HepG2 (cell line): ENCODE data around the gene ABTB2. TPM values are rescaled to one million over a fixed set of nuclear protein-coding genes. Genes with fewer than 3 reads are reported as not detected.

Source experiments
- ARHGAP35 ChIP-seq: sonication (generic); formaldehyde crosslinking; IDR thresholded peaks from 2 replicates; pipeline ENCODE4 v1.9.0; 2022; ENCODE audit warnings: mild to moderate bottlenecking, inconsistent platforms, moderate library complexity, missing genetic modification reagents, borderline replicate concordance
- ARID4A ChIP-seq: sonication (generic); formaldehyde crosslinking; IDR thresholded peaks from 2 replicates; pipeline ENCODE4 v1.5.0; 2020; ENCODE audit warnings: mild to moderate bottlenecking, missing genetic modification reagents, borderline replicate concordance
- ATAD3A ChIP-seq: sonication (generic); formaldehyde crosslinking; IDR thresholded peaks from 2 replicates; pipeline ENCODE4 v1.4.0; 2020; ENCODE audit warnings: missing genetic modification reagents
- BCL6 ChIP-seq: IDR thresholded peaks from 2 replicates; pipeline ENCODE4 v1.6.1; 2016; ENCODE audit warnings: missing genetic modification reagents, missing compliant biosample characterization
- ESRRA ChIP-seq: sonication (generic); formaldehyde crosslinking; IDR thresholded peaks from 2 replicates; pipeline ENCODE4 v1.5.1; 2020; ENCODE audit warnings: mild to moderate bottlenecking, low read depth, missing genetic modification reagents
- FOSL1 ChIP-seq: sonication (generic); formaldehyde crosslinking; IDR thresholded peaks from 2 replicates; pipeline ENCODE4 v1.9.0; 2021; ENCODE audit warnings: missing genetic modification reagents, borderline replicate concordance
- FOXA3 ChIP-seq: IDR thresholded peaks from 2 replicates; pipeline ENCODE4 v1.6.1; 2016; ENCODE audit warnings: missing genetic modification reagents, missing compliant biosample characterization
- GLI4 ChIP-seq: sonication (generic); formaldehyde crosslinking; IDR thresholded peaks from 2 replicates; pipeline ENCODE4 v1.5.1; 2020; ENCODE audit warnings: missing genetic modification reagents, mild to moderate bottlenecking, moderate library complexity, borderline replicate concordance
- HOXA5 ChIP-seq: sonication (generic); formaldehyde crosslinking; IDR thresholded peaks from 2 replicates; pipeline ENCODE4 v1.4.0; 2020; ENCODE audit warnings: missing genetic modification reagents
- HOXD1 ChIP-seq: sonication (generic); formaldehyde crosslinking; IDR thresholded peaks from 2 replicates; pipeline ENCODE4 v1.5.0; 2020; ENCODE audit warnings: missing genetic modification reagents
- MAFF ChIP-seq: IDR thresholded peaks from 2 replicates; pipeline ENCODE4 v1.6.1; 2011; ENCODE audit warnings: low read depth, low read length, improper control_type of control experiment
- NFIC ChIP-seq: IDR thresholded peaks from 2 replicates; pipeline ENCODE4 v1.6.1; 2012; ENCODE audit warnings: mild to moderate bottlenecking, low read length, inconsistent platforms
- NPAS2 ChIP-seq: sonication (generic); formaldehyde crosslinking; IDR thresholded peaks from 2 replicates; pipeline ENCODE4 v1.8.0; 2022; ENCODE audit warnings: mild to moderate bottlenecking, missing genetic modification reagents, borderline replicate concordance
- NR2F1 ChIP-seq, 2 experiments: fragments of 450-650 bp in 1 of 2; formaldehyde crosslinking in 1 of 2; IDR thresholded peaks; 2 replicates each; pipeline versions ENCODE4 v1.5.0 to v1.6.1; 2016 to 2020; ENCODE audit warnings: mild to moderate bottlenecking in 1 of 2, missing compliant biosample characterization in 1 of 2, missing genetic modification reagents in 1 of 2, moderate library complexity in 1 of 2
- RFXANK ChIP-seq: IDR thresholded peaks from 2 replicates; pipeline ENCODE4 v1.6.1; 2016
- SP140L ChIP-seq: sonication (generic); formaldehyde crosslinking; IDR thresholded peaks from 2 replicates; pipeline ENCODE4 v1.4.0; 2020; ENCODE audit warnings: missing genetic modification reagents, borderline replicate concordance
- ZNF546 ChIP-seq: sonication (generic); formaldehyde crosslinking; conservative IDR thresholded peaks from 2 replicates; pipeline ENCODE4 v1.8.1; 2023; ENCODE audit warnings: mild to moderate bottlenecking, missing genetic modification reagents
- ZNF678 ChIP-seq: sonication (generic); formaldehyde crosslinking; IDR thresholded peaks from 2 replicates; pipeline ENCODE4 v1.4.0; 2020; ENCODE audit warnings: mild to moderate bottlenecking, missing genetic modification reagents
- ZNF7 ChIP-seq: IDR thresholded peaks from 2 replicates; pipeline ENCODE4 v1.6.1; 2016; ENCODE audit warnings: missing biosample characterization, missing genetic modification reagents
- ZNF720 ChIP-seq: sonication (generic); formaldehyde crosslinking; IDR thresholded peaks from 2 replicates; pipeline ENCODE4 v1.4.0; 2020; ENCODE audit warnings: missing genetic modification reagents
- polyA plus RNA-seq, 8 experiments: library from polyadenylated mRNA; depleted of rRNA in 3 of 8; stranded (reverse) in 7 of 8; unstranded in 1 of 8; fragments of >200 nt; fragmentation: Illumina TruSeq in 4 of 8; extraction: Trizol in 4 of 8; gene quantifications; 2 replicates each; pipeline versions ENCODE4 v1.2.1 to v1.2.3, GENCODE V29; 2011 to 2016; ENCODE audit warnings: low read depth in 4 of 8, missing spikeins in 1 of 8, mixed read lengths in 1 of 8; ENCODE audit not compliant: insufficient read depth in 1 of 8
- total RNA-seq, 5 experiments: library from RNA; depleted of rRNA; stranded (reverse); fragments of >200 nt; fragmentation: Illumina TruSeq; extraction: Trizol; gene quantifications; 2 replicates each; pipeline ENCODE4 v1.2.3, GENCODE V29; 2016; ENCODE audit warnings: low read depth in 1 of 5
- TF ChIP-seq, protein P1 (sequence below): sonication (generic); formaldehyde crosslinking; IDR thresholded peaks from 2 replicates; pipeline ENCODE4 v1.4.0; 2020; ENCODE audit warnings: missing genetic modification reagents
- TF ChIP-seq, protein P2 (sequence below): sonication (generic); formaldehyde crosslinking; IDR thresholded peaks from 2 replicates; pipeline ENCODE4 v1.4.0; 2020; ENCODE audit warnings: missing genetic modification reagents, mild to moderate bottlenecking, borderline replicate concordance
- TF ChIP-seq, protein P3 (sequence below): sonication (generic); formaldehyde crosslinking; IDR thresholded peaks from 2 replicates; pipeline ENCODE4 v1.4.0; 2020; ENCODE audit warnings: missing genetic modification reagents
- TF ChIP-seq, protein P4 (sequence below): sonication (generic); formaldehyde crosslinking; IDR thresholded peaks from 2 replicates; pipeline ENCODE4 v1.8.1; 2023; ENCODE audit warnings: mild to moderate bottlenecking, missing genetic modification reagents, borderline replicate concordance

ABTB2 gene
- total and polyA plus RNA-seq, 2 of the 13 experiments (the other 11 are each of a cell fraction or from before 2014, with no cell fraction given) = 5.1 to 15.4 TPM

DNA sequence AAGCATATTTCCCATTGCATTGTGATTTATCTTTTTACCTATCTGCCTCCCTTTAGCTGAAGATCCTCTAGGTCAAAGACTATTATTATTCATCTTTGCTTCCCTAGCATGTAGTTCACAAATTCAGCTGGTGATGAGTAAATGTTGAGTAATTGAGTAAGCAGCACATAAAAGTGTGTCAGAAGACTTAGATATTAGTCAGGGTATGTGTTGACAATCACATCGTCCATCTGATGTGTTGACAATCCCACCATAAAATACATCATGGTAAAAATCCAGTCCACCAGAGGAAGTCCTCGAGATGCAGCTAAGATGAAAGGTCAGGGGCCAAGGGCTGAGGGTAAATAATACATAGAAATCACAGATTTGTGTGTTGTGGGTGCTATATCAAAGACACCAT, 22.9 kb upstream of the ABTB2 start (continued):
- TF ChIP-seq, protein P1, sequence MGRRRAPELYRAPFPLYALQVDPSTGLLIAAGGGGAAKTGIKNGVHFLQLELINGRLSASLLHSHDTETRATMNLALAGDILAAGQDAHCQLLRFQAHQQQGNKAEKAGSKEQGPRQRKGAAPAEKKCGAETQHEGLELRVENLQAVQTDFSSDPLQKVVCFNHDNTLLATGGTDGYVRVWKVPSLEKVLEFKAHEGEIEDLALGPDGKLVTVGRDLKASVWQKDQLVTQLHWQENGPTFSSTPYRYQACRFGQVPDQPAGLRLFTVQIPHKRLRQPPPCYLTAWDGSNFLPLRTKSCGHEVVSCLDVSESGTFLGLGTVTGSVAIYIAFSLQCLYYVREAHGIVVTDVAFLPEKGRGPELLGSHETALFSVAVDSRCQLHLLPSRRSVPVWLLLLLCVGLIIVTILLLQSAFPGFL (CRISPR knock-in tag) = no peak
- no peak for TF ChIP-seq GLI4
- TF ChIP-seq FOXA3 (CRISPR knock-in tag) = peak; percentile 61
- no peak for TF ChIP-seq MAFF
- peak; percentile 35; the same call in 1 of the 2 replicates for TF ChIP-seq NFIC
- TF ChIP-seq HOXD1 (CRISPR knock-in tag) = no peak
- no peak for TF ChIP-seq ARID4A
- TF ChIP-seq, protein P2, sequence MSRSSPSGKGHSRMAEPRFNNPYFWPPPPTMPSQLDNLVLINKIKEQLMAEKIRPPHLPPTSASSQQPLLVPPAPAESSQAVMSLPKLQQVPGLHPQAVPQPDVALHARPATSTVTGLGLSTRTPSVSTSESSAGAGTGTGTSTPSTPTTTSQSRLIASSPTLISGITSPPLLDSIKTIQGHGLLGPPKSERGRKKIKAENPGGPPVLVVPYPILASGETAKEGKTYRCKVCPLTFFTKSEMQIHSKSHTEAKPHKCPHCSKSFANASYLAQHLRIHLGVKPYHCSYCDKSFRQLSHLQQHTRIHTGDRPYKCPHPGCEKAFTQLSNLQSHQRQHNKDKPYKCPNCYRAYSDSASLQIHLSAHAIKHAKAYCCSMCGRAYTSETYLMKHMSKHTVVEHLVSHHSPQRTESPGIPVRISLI (CRISPR knock-in tag) = no peak
- TF ChIP-seq ARHGAP35 (CRISPR knock-in tag) = no peak
- no peak for TF ChIP-seq ZNF546 (CRISPR knock-in tag)
- no peak for TF ChIP-seq SP140L
- no peak for TF ChIP-seq ZNF678 (CRISPR knock-in tag)
- no peak for TF ChIP-seq ZNF720 (CRISPR knock-in tag)
- no peak for TF ChIP-seq BCL6 (CRISPR knock-in tag)
- TF ChIP-seq HOXA5 (CRISPR knock-in tag) = no peak
- TF ChIP-seq RFXANK (CRISPR knock-in tag) = no peak
- peak in 1 of 2 experiments; percentile 42; a peak in 3 of 4 replicates for TF ChIP-seq NR2F1 (CRISPR knock-in tag; IDR thresholded peaks at IDR 0.05)
- TF ChIP-seq ATAD3A (CRISPR knock-in tag) = no peak
- TF ChIP-seq, protein P3, sequence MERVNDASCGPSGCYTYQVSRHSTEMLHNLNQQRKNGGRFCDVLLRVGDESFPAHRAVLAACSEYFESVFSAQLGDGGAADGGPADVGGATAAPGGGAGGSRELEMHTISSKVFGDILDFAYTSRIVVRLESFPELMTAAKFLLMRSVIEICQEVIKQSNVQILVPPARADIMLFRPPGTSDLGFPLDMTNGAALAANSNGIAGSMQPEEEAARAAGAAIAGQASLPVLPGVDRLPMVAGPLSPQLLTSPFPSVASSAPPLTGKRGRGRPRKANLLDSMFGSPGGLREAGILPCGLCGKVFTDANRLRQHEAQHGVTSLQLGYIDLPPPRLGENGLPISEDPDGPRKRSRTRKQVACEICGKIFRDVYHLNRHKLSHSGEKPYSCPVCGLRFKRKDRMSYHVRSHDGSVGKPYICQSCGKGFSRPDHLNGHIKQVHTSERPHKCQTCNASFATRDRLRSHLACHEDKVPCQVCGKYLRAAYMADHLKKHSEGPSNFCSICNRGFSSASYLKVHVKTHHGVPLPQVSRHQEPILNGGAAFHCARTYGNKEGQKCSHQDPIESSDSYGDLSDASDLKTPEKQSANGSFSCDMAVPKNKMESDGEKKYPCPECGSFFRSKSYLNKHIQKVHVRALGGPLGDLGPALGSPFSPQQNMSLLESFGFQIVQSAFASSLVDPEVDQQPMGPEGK = no peak
- no peak for TF ChIP-seq NPAS2 (CRISPR knock-in tag)
- 0 out of 2 replicates have a peak, but pooled peaks have one; percentile 16 for TF ChIP-seq FOSL1 (CRISPR knock-in tag)
- TF ChIP-seq ZNF7 (CRISPR knock-in tag) = no peak
- TF ChIP-seq ESRRA (CRISPR knock-in tag) = no peak
- TF ChIP-seq, protein P4, sequence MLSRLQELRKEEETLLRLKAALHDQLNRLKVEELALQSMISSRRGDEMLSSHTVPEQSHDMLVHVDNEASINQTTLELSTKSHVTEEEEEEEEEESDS = no peak
